ENCODE results near the gene BPIFB2.

- TF ChIP-seq, protein P1, sequence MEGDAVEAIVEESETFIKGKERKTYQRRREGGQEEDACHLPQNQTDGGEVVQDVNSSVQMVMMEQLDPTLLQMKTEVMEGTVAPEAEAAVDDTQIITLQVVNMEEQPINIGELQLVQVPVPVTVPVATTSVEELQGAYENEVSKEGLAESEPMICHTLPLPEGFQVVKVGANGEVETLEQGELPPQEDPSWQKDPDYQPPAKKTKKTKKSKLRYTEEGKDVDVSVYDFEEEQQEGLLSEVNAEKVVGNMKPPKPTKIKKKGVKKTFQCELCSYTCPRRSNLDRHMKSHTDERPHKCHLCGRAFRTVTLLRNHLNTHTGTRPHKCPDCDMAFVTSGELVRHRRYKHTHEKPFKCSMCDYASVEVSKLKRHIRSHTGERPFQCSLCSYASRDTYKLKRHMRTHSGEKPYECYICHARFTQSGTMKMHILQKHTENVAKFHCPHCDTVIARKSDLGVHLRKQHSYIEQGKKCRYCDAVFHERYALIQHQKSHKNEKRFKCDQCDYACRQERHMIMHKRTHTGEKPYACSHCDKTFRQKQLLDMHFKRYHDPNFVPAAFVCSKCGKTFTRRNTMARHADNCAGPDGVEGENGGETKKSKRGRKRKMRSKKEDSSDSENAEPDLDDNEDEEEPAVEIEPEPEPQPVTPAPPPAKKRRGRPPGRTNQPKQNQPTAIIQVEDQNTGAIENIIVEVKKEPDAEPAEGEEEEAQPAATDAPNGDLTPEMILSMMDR (IDR thresholded peaks at IDR 0.05) = no peak
- no peak for TF ChIP-seq POLR2A (IDR thresholded peaks at IDR 0.05)
- TF ChIP-seq POLR2AphosphoS5 (IDR thresholded peaks at IDR 0.05) = no peak
Measured at GRCh38 chr20:33054791-33055190, 47.3 kb downstream of the BPIFB2 start.
